ENCODE measurements around the gene RBM10. TPM values are rescaled to one million over a fixed set of nuclear protein-coding genes. Genes with fewer than 3 reads are reported as not detected.

RBM10 gene
- total RNA-seq, 2 donors from 2014 or later = 24.1 to 25.2 TPM

DNA sequence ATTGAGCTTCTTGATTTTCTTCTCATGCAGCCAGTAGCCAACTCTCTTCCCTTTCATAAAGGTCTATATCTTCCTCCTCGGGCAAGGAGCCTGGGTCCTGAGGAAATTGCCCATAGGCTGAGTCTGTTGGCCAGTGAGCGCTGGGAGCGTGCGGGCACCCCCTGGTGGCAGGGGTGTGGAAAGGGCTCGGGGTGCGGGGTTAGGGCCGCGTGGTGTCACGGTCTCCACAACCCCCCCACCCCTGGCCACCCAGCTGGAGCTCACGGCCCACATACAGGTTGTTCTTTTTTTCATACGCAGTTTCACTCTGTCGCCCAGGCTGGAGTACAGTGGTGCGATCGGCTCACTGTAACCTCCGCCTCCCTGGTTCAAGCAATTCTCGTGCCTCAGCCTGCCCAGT is 13.1 kb downstream of the RBM10 start:
- no peaks in the 10 kb centered on the region for H3K9me3 ChIP-seq
- ATAC-seq (ENCODE audit: insufficient number of reproducible peaks, low FRiP score, low read depth) (no peak), DNase-seq (ENCODE audit: low spot score) (no peak)
- no peaks in the 10 kb centered on the region for H3K36me3 ChIP-seq
- H3K27ac ChIP-seq = no peak overlapping the region
- H3K4me1 ChIP-seq (ENCODE audit: control insufficient read depth in 1 of 2, low read depth in 2 of 2) = no peaks in the 10 kb centered on the region
- H3K4me3 ChIP-seq = no peak overlapping the region
- H3K27me3 ChIP-seq (replicated peaks; ENCODE audit: insufficient read depth) = no peaks in the 10 kb centered on the region
- TF ChIP-seq, protein P1, sequence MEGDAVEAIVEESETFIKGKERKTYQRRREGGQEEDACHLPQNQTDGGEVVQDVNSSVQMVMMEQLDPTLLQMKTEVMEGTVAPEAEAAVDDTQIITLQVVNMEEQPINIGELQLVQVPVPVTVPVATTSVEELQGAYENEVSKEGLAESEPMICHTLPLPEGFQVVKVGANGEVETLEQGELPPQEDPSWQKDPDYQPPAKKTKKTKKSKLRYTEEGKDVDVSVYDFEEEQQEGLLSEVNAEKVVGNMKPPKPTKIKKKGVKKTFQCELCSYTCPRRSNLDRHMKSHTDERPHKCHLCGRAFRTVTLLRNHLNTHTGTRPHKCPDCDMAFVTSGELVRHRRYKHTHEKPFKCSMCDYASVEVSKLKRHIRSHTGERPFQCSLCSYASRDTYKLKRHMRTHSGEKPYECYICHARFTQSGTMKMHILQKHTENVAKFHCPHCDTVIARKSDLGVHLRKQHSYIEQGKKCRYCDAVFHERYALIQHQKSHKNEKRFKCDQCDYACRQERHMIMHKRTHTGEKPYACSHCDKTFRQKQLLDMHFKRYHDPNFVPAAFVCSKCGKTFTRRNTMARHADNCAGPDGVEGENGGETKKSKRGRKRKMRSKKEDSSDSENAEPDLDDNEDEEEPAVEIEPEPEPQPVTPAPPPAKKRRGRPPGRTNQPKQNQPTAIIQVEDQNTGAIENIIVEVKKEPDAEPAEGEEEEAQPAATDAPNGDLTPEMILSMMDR (IDR thresholded peaks at IDR 0.05) = no peak

GRCh38 chrX:47158781-47159180 is 13.8 kb downstream of the RBM10 start:
- ATAC-seq (ENCODE audit: insufficient number of reproducible peaks, low FRiP score, low read depth) = no peak
- no peak for DNase-seq (ENCODE audit: low spot score)
- no peaks in the 10 kb centered on the region for H3K9me3 ChIP-seq
- H3K27me3 ChIP-seq (replicated peaks; ENCODE audit: insufficient read depth) = no peaks in the 10 kb centered on the region
- no peak overlapping the region for H3K27ac ChIP-seq
- no peak overlapping the region for H3K4me3 ChIP-seq
- no peaks in the 10 kb centered on the region for H3K36me3 ChIP-seq
- H3K4me1 ChIP-seq (ENCODE audit: control insufficient read depth in 1 of 2, low read depth in 2 of 2) = no peaks in the 10 kb centered on the region
- TF ChIP-seq, protein P1 (IDR thresholded peaks at IDR 0.05) = no peak

DNA sequence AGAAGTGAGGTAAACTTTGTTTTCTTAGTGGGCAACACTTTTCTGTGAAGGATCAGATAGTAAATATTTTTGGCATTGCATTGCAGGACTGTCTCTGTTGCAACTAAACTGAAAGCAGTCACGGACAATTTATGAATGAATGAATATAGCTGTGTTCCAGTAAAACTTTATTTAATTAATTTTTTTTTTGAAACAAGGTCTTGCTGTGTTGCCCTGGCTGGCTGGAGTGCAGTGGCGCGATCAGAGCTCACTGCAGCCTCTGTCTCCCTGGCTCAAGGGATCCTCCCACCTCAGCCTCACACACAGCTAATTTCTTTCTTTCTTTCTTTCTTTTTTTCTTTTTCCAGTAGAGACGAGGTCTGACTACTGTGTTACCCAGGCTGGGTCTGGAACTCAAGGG is 15.8 kb downstream of the RBM10 start:
- no peaks in the 10 kb centered on the region for H3K4me1 ChIP-seq (ENCODE audit: control insufficient read depth in 1 of 2, low read depth in 2 of 2)
- TF ChIP-seq, protein P1 (IDR thresholded peaks at IDR 0.05) = no peak
- no peaks in the 10 kb centered on the region for H3K27me3 ChIP-seq (replicated peaks; ENCODE audit: insufficient read depth)
- no peak overlapping the region for H3K4me3 ChIP-seq
- no peak for ATAC-seq (ENCODE audit: insufficient number of reproducible peaks, low FRiP score, low read depth)
- no peak overlapping the region for H3K27ac ChIP-seq
- no peaks in the 10 kb centered on the region for H3K9me3 ChIP-seq
- no peak for DNase-seq (ENCODE audit: low spot score)
- no peaks in the 10 kb centered on the region for H3K36me3 ChIP-seq

DNA sequence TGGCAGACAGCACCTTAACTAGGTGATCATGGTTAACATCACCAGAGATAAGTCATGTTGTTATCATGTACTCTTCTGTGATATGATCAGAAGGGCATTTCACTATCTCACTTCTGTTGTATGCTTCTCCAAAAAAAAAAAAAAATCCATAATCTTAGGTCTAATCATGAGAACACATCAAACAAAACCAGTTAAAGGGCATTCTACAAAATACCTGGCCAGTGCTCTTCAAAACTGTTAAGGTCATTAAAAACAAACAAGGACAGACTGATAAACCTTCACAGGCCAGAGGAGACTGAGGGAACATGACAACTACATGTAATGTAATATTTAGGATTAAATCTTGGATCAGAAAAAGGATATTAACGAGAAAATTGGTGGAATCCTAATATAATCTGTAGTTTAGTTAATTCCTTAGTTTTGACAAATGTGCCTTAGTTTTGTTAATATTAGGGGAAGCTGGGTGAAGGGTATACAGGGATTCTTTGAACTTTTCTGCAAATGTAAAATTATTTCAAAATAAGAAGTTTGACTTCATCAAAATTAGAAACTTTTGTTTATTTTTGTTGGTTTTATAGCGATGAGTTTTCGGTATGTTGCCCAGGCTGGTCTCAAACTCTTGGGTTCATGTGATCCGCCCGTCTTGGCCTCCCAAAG is 18.0 kb downstream of the RBM10 start:
- no peaks in the 10 kb centered on the region for H3K36me3 ChIP-seq
- TF ChIP-seq, protein P1 (IDR thresholded peaks at IDR 0.05) = no peak
- ATAC-seq (ENCODE audit: insufficient number of reproducible peaks, low FRiP score, low read depth) = no peak
- no peaks in the 10 kb centered on the region for H3K4me1 ChIP-seq (ENCODE audit: control insufficient read depth in 1 of 2, low read depth in 2 of 2)
- no peaks in the 10 kb centered on the region for H3K9me3 ChIP-seq
- no peak for DNase-seq (ENCODE audit: low spot score)
- H3K27me3 ChIP-seq (replicated peaks; ENCODE audit: insufficient read depth) = no peaks in the 10 kb centered on the region
- H3K4me3 ChIP-seq = no peak overlapping the region
- H3K27ac ChIP-seq = no peak overlapping the region

DNA sequence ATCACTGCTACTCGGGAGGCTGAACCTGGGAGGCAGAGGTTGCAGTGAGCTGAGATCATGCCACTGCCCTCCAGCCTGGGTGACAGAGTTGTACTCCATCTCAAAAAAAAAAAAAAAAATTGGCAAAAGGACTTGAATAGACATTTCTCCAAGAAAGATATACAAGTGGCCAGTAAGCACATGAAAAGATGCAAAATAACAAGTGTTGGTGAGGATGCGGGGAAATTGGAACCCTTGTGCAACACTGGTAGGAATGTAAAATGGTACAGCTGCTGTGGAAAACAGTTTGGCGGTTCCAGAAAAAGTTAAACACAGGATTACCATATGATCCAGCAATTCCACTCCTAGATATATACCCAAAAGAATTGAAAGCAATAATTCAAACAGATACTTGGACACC is 19.4 kb downstream of the RBM10 start:
- Histone ChIP-seq H3K36me3 (no peaks in the 10 kb centered on the region), H3K9me3 (no peaks in the 10 kb centered on the region), H3K4me1 (ENCODE audit: control insufficient read depth in 1 of 2, low read depth in 2 of 2) (no peaks in the 10 kb centered on the region), H3K27me3 (replicated peaks; ENCODE audit: insufficient read depth) (no peaks in the 10 kb centered on the region), H3K4me3 (no peak overlapping the region), H3K27ac (no peak overlapping the region)
- ATAC-seq (ENCODE audit: insufficient number of reproducible peaks, low FRiP score, low read depth) (no peak), DNase-seq (ENCODE audit: low spot score) (no peak)
- TF ChIP-seq, protein P1 (IDR thresholded peaks at IDR 0.05) = no peak
